HCT116 (cell line): ENCODE results near the gene GRAP.

Source experiments
- CEBPB ChIP-seq: IDR thresholded peaks from 2 replicates; pipeline ENCODE4 v1.6.1; 2012; ENCODE audit warnings: low read depth
- EZH2phosphoT487 ChIP-seq: fragments of 200-600 bp; IDR thresholded peaks from 2 replicates; pipeline ENCODE4 v1.6.1; 2018; ENCODE audit warnings: antibody characterized with exemption, borderline replicate concordance
- POLR2A ChIP-seq: IDR thresholded peaks from 2 replicates; pipeline ENCODE4 v1.7.0; 2011; ENCODE audit warnings: borderline replicate concordance; ENCODE audit not compliant: insufficient read depth, insufficient read length; ENCODE audit errors: extremely low read depth
- POLR2AphosphoS5 ChIP-seq: IDR thresholded peaks from 2 replicates; pipeline ENCODE4 v1.6.1; 2011; ENCODE audit warnings: mild to moderate bottlenecking, low read depth, low read length, moderate library complexity
- SIN3A ChIP-seq: IDR thresholded peaks from 2 replicates; pipeline ENCODE4 v1.6.1; 2012; ENCODE audit warnings: low read depth
- SP1 ChIP-seq: IDR thresholded peaks from 2 replicates; pipeline ENCODE4 v1.6.1; 2012; ENCODE audit warnings: low read depth
- TCF7L2 ChIP-seq: IDR thresholded peaks from 2 replicates; pipeline ENCODE4 v1.7.0; 2011; ENCODE audit warnings: borderline replicate concordance, inconsistent platforms; ENCODE audit not compliant: insufficient read depth, insufficient read length; ENCODE audit errors: extremely low read depth
- TF ChIP-seq, protein P1 (sequence below), 3 experiments: fragments of 200-600 bp in 1 of 3; sonication (generic) in 1 of 3; IDR thresholded peaks in 2 of 3; conservative IDR thresholded peaks in 1 of 3; 2 replicates each; pipeline ENCODE4 v1.5.1; 2012 to 2017; ENCODE audit warnings: low read depth in 2 of 3, low read length in 2 of 3, antibody characterized with exemption in 1 of 3, borderline replicate concordance in 1 of 3, control low read depth in 1 of 3, mild to moderate bottlenecking in 1 of 3, mixed read lengths in 1 of 3, mixed run types in 1 of 3, moderate library complexity in 1 of 3; ENCODE audit not compliant: insufficient read depth in 1 of 3
- TF ChIP-seq, protein P2 (sequence below): IDR thresholded peaks from 2 replicates; pipeline ENCODE4 v1.6.1; 2012

DNA sequence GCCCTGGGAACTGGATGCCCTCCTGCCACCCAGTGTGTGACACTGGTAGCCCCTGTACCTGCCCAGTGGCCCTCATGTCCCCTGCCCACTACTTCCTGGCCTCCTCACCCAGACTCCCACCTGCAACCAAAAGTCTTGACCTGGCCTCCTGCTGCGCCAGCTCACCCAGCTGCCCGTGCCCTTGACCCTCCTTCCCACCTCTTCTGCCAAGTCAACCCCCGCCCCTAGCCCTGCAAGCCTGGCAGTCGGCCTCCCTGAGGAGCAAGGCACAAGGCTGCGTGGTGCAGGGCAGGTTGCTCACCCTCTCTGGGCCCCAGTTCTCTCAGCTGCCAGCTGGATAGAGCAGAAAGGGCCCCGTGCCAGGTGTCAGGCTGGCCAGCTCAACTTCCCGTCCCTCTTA, 29.9 kb downstream of the GRAP start:
- TF ChIP-seq, protein P1, sequence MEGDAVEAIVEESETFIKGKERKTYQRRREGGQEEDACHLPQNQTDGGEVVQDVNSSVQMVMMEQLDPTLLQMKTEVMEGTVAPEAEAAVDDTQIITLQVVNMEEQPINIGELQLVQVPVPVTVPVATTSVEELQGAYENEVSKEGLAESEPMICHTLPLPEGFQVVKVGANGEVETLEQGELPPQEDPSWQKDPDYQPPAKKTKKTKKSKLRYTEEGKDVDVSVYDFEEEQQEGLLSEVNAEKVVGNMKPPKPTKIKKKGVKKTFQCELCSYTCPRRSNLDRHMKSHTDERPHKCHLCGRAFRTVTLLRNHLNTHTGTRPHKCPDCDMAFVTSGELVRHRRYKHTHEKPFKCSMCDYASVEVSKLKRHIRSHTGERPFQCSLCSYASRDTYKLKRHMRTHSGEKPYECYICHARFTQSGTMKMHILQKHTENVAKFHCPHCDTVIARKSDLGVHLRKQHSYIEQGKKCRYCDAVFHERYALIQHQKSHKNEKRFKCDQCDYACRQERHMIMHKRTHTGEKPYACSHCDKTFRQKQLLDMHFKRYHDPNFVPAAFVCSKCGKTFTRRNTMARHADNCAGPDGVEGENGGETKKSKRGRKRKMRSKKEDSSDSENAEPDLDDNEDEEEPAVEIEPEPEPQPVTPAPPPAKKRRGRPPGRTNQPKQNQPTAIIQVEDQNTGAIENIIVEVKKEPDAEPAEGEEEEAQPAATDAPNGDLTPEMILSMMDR (IDR thresholded peaks at IDR 0.05 in 2 of 3, conservative IDR thresholded peaks at IDR 0.05 in 1 of 3; ENCODE audit: borderline replicate concordance in 1 of 3, insufficient read depth in 1 of 3, low read depth in 2 of 3, low read length in 2 of 3) = no peak
- TF ChIP-seq SP1 (no peak), CEBPB (no peak), POLR2A (no peak), POLR2AphosphoS5 (no peak), SIN3A (no peak), TCF7L2 (no peak), EZH2phosphoT487 (no peak)
- TF ChIP-seq, protein P2, sequence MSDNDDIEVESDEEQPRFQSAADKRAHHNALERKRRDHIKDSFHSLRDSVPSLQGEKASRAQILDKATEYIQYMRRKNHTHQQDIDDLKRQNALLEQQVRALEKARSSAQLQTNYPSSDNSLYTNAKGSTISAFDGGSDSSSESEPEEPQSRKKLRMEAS = no peak
